GM12878 (cell line): ENCODE results near the gene PGLYRP3. TPM values are rescaled to one million over a fixed set of nuclear protein-coding genes. Genes with fewer than 3 reads are reported as not detected.

ENCODE experiments used
- ATAC-seq: fragments of 200-7000 bp; cut with Tn5 transposase; 3 replicates; pipeline ENCODE4 v1.9.1; 2020; ENCODE audit warnings: mild to moderate bottlenecking, moderate library complexity
- BruUV-seq: library from RNA; stranded (reverse); fragments of 400-500 nt; replicated peaks from 2 replicates; lab custom pipeline; 2021; lab: Mats Ljungman, UMichigan
- CTCF ChIA-PET: fragments of 300-600 bp; sonication (Branson Sonifier 250); formaldehyde crosslinking; extraction: SDS; loops from one replicate; lab custom pipeline; 2021; ENCODE audit warnings: inconsistent platforms; lab: Yijun Ruan, JAX
- POLR2A ChIA-PET: fragments of 350-600 bp; formaldehyde crosslinking; extraction: SDS; loops from one replicate; lab custom pipeline; 2021; ENCODE audit warnings: inconsistent platforms; lab: Charles Lee
- RAD21 ChIA-PET: fragments of 300-600 bp; sonication (Branson Sonifier 250); formaldehyde crosslinking; loops from one replicate; lab custom pipeline; 2023; ENCODE audit warnings: antibody characterized with exemption; ENCODE audit not compliant: unreplicated experiment; lab: Charles Lee
- SMC1A ChIA-PET: fragments of 300-600 bp; sonication (Branson Sonifier 250); formaldehyde crosslinking; loops from one replicate; lab custom pipeline; 2023; ENCODE audit not compliant: unreplicated experiment, uncharacterized antibody; lab: Charles Lee
- DNase-seq: peaks from one replicate; pipeline ENCODE4 v3.0.0-alpha.2; 2011; ENCODE audit warnings: low read depth, low spot score
- FAIRE-seq: peaks from 3 replicates; lab custom pipeline; 2011; peaks lifted over from hg19 to GRCh38; lab: Jason Lieb, UNC
- H2AFZ ChIP-seq: 2 replicates; pipeline ENCODE4 v1.6.0; 2011; ENCODE audit warnings: low read depth, low read length, control low read depth; ENCODE audit not compliant: control insufficient read depth
- H3K27ac ChIP-seq: 2 replicates; pipeline ENCODE4 v1.5.1; 2011; ENCODE audit warnings: control low read depth; ENCODE audit not compliant: control insufficient read depth, insufficient read depth
- H3K27me3 ChIP-seq, 2 experiments: replicated peaks in 1 of 2; 2 replicates each; pipeline versions ENCODE4 v1.6.0 to v1.6.1; 2011; ENCODE audit warnings: low read length in 1 of 2; ENCODE audit not compliant: control insufficient read depth in 2 of 2, insufficient read depth in 2 of 2
- H3K36me3 ChIP-seq, 2 experiments: 2 replicates each; pipeline ENCODE4 v1.5.1; 2011; ENCODE audit warnings: low read length in 1 of 2; ENCODE audit not compliant: control insufficient read depth in 2 of 2, insufficient read depth in 2 of 2
- H3K4me1 ChIP-seq: 2 replicates; pipeline ENCODE4 v1.6.1; 2011; ENCODE audit warnings: mild to moderate bottlenecking, low read length, moderate library complexity, mixed read lengths; ENCODE audit not compliant: control insufficient read depth, insufficient read depth
- H3K4me2 ChIP-seq: 2 replicates; pipeline ENCODE4 v1.6.0; 2011; ENCODE audit warnings: control low read depth; ENCODE audit not compliant: control insufficient read depth, insufficient read depth
- H3K4me3 ChIP-seq: fragments of 200-600 bp; sonication (generic); 2 replicates; pipeline ENCODE4 v1.5.1; 2016
- H3K79me2 ChIP-seq: 2 replicates; pipeline ENCODE4 v1.6.0; 2011; ENCODE audit warnings: low read length; ENCODE audit not compliant: control insufficient read depth, insufficient read depth
- H3K9ac ChIP-seq: 2 replicates; pipeline ENCODE4 v1.8.0; 2011; ENCODE audit warnings: low read length, control low read depth, mixed read lengths; ENCODE audit not compliant: control insufficient read depth, insufficient read depth
- H3K9me3 ChIP-seq: replicated peaks from 3 replicates; pipeline ENCODE4 v1.5.1; 2011; ENCODE audit warnings: mild to moderate bottlenecking, low read length; ENCODE audit not compliant: control insufficient read depth, insufficient read depth
- H4K20me1 ChIP-seq: 2 replicates; pipeline ENCODE4 v1.6.0; 2011; ENCODE audit not compliant: control insufficient read depth, insufficient read depth
- BCL11A ChIP-seq: IDR thresholded peaks from 2 replicates; pipeline ENCODE4 v1.6.1; 2011; ENCODE audit warnings: low read depth, low read length
- IKZF1 ChIP-seq: fragments of 450-650 bp; conservative IDR thresholded peaks from 2 replicates; pipeline ENCODE4 v1.6.1; 2017; ENCODE audit warnings: antibody characterized with exemption, mild to moderate bottlenecking
- MTA2 ChIP-seq: fragments of 450-650 bp; IDR thresholded peaks from 2 replicates; pipeline ENCODE4 v1.6.1; 2016; ENCODE audit warnings: low read depth, mild to moderate bottlenecking, moderate library complexity
- NBN ChIP-seq: fragments of 450-650 bp; IDR thresholded peaks from 2 replicates; pipeline ENCODE4 v1.6.1; 2016
- RUNX3 ChIP-seq: IDR thresholded peaks from 2 replicates; pipeline ENCODE4 v1.6.1; 2012; ENCODE audit warnings: low read length, inconsistent platforms
- SIN3A ChIP-seq: IDR thresholded peaks from 2 replicates; pipeline ENCODE4 v1.6.1; 2012; ENCODE audit warnings: low read depth, low read length, improper control_type of control experiment
- SPI1 ChIP-seq: IDR thresholded peaks from 2 replicates; pipeline ENCODE4 v1.6.1; 2011; ENCODE audit warnings: low read depth, mild to moderate bottlenecking, low read length, moderate library complexity, borderline replicate concordance; ENCODE audit not compliant: insufficient read depth
- SUZ12 ChIP-seq: fragments of 200-600 bp; sonication (generic); IDR thresholded peaks from one replicate; pipeline ENCODE4 v1.6.1; 2018; ENCODE audit warnings: antibody characterized with exemption, mild to moderate bottlenecking; ENCODE audit not compliant: unreplicated experiment
- ZSCAN29 ChIP-seq: fragments of 450-650 bp; IDR thresholded peaks from 2 replicates; pipeline ENCODE4 v1.6.1; 2017; ENCODE audit warnings: mild to moderate bottlenecking, moderate library complexity
- WGBS: methylation state at CpG from one replicate; pipeline ENCODE4 v1.1.6; 2016; ENCODE audit warnings: low lambda C conversion rate; ENCODE audit not compliant: insufficient replicate concordance, insufficient coverage; ENCODE audit errors: missing lambda C conversion rate; 5-methylcytosine and 5-hydroxymethylcytosine counted together
- in situ Hi-C: fragments of 300-500 bp; cut with MboI; formaldehyde crosslinking; loops from 9 replicates; pipeline ENCODE4 v1.14.3; 2018; ENCODE audit warnings: mixed read lengths
- intact Hi-C: fragments of 100-400 bp; cut with micrococcal nuclease; formaldehyde crosslinking; loops from one replicate; pipeline ENCODE4 v1.14.2; 2022; ENCODE audit not compliant: unreplicated experiment
- polyA plus RNA-seq, 11 experiments: library from polyadenylated mRNA; depleted of rRNA in 4 of 11; unstranded in 6 of 11; stranded (reverse) in 5 of 11; fragments of >200 nt; fragmentation: Nextera tagmentation in 4 of 11; fragmentation: Illumina TruSeq in 1 of 11; extraction: Ambion mirVana in 4 of 11; extraction: Trizol in 1 of 11; gene quantifications; 1 replicate in 1 of 11; 2 replicates in 10 of 11; pipeline versions ENCODE4 v1.2.1 to v1.2.3, GENCODE V29; 2011 to 2016; ENCODE audit warnings: inconsistent platforms in 2 of 11, missing spikeins in 2 of 11, low read depth in 1 of 11
- total RNA-seq, 4 experiments: library from RNA; depleted of rRNA in 3 of 4; stranded (reverse); fragments of >200 nt in 3 of 4; fragmentation: Illumina TruSeq in 1 of 4; extraction: Trizol in 1 of 4; gene quantifications; 2 replicates each; pipeline versions ENCODE4 v1.2.1 to v1.2.3, GENCODE V29; 2013 to 2021

Gene PGLYRP3
- total and polyA plus RNA-seq, 10 of the 15 experiments (the other 5 are each of a cell fraction or from before 2014, with no cell fraction given): 0.10 to 0.49 (median 0.18) TPM; not detected in 7

DNA sequence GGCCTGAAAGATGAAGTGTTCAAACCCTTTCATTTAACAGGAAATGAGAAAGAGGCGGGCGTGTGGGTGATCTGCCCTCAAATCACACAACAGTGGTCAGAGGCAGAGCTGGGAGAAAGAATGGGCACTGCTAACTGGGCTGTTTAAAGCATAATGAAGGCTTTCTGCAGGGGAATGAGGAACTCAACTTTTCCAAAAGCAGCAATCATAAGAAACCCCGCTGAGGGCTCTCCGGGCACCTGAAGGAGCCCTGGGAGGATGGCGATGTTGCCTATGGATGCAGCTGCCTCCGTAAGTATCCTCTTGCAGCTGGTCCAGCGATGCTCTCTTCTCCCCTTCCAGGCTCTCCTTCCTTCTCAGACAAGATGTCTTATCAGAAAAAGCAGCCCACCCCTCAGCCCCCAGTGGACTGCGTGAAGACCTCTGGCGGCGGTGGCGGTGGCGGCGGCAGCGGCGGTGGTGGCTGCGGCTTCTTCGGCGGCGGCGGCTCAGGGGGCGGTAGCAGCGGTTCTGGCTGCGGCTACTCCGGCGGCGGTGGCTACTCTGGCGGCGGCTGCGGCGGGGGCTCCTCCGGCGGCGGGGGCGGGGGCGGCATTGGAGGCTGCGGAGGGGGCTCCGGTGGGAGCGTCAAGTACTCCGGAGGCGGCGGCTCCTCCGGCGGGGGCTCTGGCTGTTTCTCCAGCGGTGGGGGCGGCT, 52.0 kb downstream of the PGLYRP3 start:
- H3K27ac ChIP-seq: no peak overlapping the region
- H4K20me1 ChIP-seq: no peaks in the 10 kb centered on the region
- peak; percentile 31 for FAIRE-seq
- H3K27me3 ChIP-seq: 0 out of 4 replicates have a peak, but pooled peaks cover 0 to 4% of the 10 kb centered on the region in 2 experiments
- no TSS peak for BruUV-seq
- in situ Hi-C loops (no loop called here), intact Hi-C loops (loop anchor here (5.0 kb wide), 1 partner anchor 82 kb away; no protein-coding TSS in a partner anchor)
- WGBS: 20% methylated on average over 8 of the region's 45 CpGs
- ChIA-PET CTCF (interaction anchor here (0.9 to 4.1 kb wide), 8 partner anchors 8 to 32 kb away, joined by 3 to 38 read pairs (median 4); no protein-coding TSS in a partner anchor), POLR2A (interaction anchor here (1.2 to 1.7 kb wide), 2 partner anchors 20 to 26 kb away, joined by 3 read pairs; no protein-coding TSS in a partner anchor), RAD21 (interaction anchor here (4.2 kb wide), 1 partner anchor 27 kb away, joined by 31 read pairs; no protein-coding TSS in a partner anchor), SMC1A (interaction anchor here (0.8 to 2.5 kb wide), 5 partner anchors 13 to 32 kb away, joined by 3 to 24 read pairs (median 4); no protein-coding TSS in a partner anchor)
- DNase-seq: no peak
- ATAC-seq: peak; percentile 66
- no peaks in the 10 kb centered on the region for H3K9me3 ChIP-seq
- peaks cover 15% of the 10 kb centered on the region for H3K4me1 ChIP-seq
- H3K4me3 ChIP-seq: no peak overlapping the region
- no peak overlapping the region for H3K9ac ChIP-seq
- H2AFZ ChIP-seq: no peak overlapping the region
- no peaks in the 10 kb centered on the region for H3K79me2 ChIP-seq
- no peaks in the 10 kb centered on the region for H3K36me3 ChIP-seq
- peak overlapping the region; percentile 91; the same call in 1 of the 2 replicates for H3K4me2 ChIP-seq
- TF ChIP-seq BCL11A (peak; percentile 37; the same call in 1 of the 2 replicates), SIN3A (no peak), NBN (no peak), SUZ12 (peak; percentile 13), RUNX3 (peak; percentile 55), ZSCAN29 (no peak), MTA2 (peak; percentile 45), SPI1 (peak; percentile 66), IKZF1 (peak; percentile 9; the same call in 1 of the 2 replicates)
